ENCODE measurements around the gene FBXL17.

FBXL17 gene

GRCh38 chr5:108028412-108028811 is 353.5 kb downstream of the FBXL17 start:
- no peak overlapping the region for H3K4me3 ChIP-seq (ENCODE audit: low read length)
- DNase-seq (ENCODE audit: low read depth) = peak; percentile 6
- no peak for TF ChIP-seq CTCF (conservative IDR thresholded peaks at IDR 0.05; ENCODE audit: low read depth, low read length)

- no peak for TF ChIP-seq CTCF (conservative IDR thresholded peaks at IDR 0.05; ENCODE audit: low read depth, low read length)
- no peak for DNase-seq (ENCODE audit: low read depth)
- H3K4me3 ChIP-seq (ENCODE audit: low read length) = no peak overlapping the region
Measured at GRCh38 chr5:108025957-108026356, 355.9 kb downstream of the FBXL17 start.

- DNase-seq (ENCODE audit: low read depth) = peak; percentile 24
- TF ChIP-seq CTCF (conservative IDR thresholded peaks at IDR 0.05; ENCODE audit: low read depth, low read length) = no peak
- H3K4me3 ChIP-seq (ENCODE audit: low read length) = no peak overlapping the region
Measured at GRCh38 chr5:108024986-108025385, 356.9 kb downstream of the FBXL17 start.

GRCh38 chr5:108016101-108016500 is 365.8 kb downstream of the FBXL17 start:
- DNase-seq (ENCODE audit: low read depth) = no peak
- no peak for TF ChIP-seq CTCF (conservative IDR thresholded peaks at IDR 0.05; ENCODE audit: low read depth, low read length)
- H3K4me3 ChIP-seq (ENCODE audit: low read length) = no peak overlapping the region

DNA sequence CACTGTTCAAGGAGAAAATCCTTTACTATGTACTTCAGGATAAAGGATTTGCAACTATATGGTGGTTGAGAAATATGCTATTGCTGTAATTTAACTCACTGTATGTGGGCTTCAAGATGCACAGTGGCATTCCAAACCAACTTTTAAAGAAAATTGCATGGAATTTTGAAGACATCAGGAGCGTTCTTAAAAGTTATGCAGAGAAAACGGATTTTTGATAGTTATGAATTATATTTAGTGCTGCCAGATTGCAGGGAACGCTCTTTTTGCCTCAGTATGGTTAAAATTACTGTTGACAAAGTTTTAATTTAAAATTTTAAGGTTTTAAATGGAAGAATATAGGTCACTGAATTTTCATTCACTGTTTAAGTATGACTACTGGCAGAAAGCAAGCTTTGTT is 375.1 kb downstream of the FBXL17 start:
- DNase-seq (ENCODE audit: low read depth) = no peak
- TF ChIP-seq CTCF (conservative IDR thresholded peaks at IDR 0.05; ENCODE audit: low read depth, low read length) = no peak
- H3K4me3 ChIP-seq (ENCODE audit: low read length) = no peak overlapping the region

DNA sequence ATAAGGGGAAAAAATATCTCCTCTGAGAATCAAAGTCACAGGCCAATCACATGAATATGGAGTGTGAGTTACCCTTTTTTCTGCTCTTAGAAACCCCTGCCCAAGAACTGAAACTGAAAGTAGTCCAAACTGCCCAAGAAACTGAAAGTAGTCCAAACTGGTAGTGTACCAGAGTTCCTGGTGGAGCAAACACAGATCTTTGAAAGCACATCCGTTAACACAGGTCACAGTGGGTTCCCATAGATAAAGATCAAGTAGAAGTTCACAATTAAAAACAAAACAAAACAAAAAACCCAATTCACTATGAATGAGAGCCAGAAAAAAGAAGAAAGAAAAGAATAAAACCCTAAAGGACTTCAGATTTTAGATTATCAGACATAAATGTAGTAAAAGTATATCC is 378.7 kb downstream of the FBXL17 start:
- no peak for TF ChIP-seq CTCF (conservative IDR thresholded peaks at IDR 0.05; ENCODE audit: low read depth, low read length)
- no peak overlapping the region for H3K4me3 ChIP-seq (ENCODE audit: low read length)
- no peak for DNase-seq (ENCODE audit: low read depth)

DNA sequence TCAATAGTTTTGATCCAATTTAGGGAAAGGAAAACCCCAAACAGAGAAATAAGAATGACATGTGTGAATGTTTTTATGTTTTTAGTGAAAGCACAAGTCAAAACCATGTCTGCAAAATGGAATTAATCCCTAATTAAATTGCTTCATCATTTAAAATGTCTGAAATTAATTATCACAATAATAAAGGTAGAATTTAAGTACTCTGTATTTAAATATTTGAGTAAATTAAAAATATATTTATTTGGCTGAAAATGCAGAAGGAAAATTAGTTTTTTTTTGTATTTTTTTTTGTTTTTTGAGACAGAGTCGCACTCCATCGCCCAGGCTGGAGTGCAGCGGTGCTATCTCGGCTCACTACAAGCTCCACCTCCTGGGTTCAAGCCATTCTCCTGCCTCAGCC is 380.7 kb downstream of the FBXL17 start:
- no peak for DNase-seq (ENCODE audit: low read depth)
- TF ChIP-seq CTCF (conservative IDR thresholded peaks at IDR 0.05; ENCODE audit: low read depth, low read length) = no peak
- no peak overlapping the region for H3K4me3 ChIP-seq (ENCODE audit: low read length)

Data from retinal pigment epithelial cell (primary cell).